ENCODE data around the gene ADAD2. TPM values are rescaled to one million over a fixed set of nuclear protein-coding genes. Genes with fewer than 3 reads are reported as not detected.
"Not testable (repeated sequence)": the region's sequence is repeated elsewhere in the genome, so short reads cannot be mapped to it uniquely, and the experiment has no call there.

The ADAD2 gene
- total RNA-seq, 4 donors from 2014 or later: 1.8 TPM; not detected in 3

GRCh38 chr16:84199097-84199496, 8.1 kb downstream of the ADAD2 start:
- no peak for TF ChIP-seq POLR2A (IDR thresholded peaks at IDR 0.05)
- TF ChIP-seq, protein P1, sequence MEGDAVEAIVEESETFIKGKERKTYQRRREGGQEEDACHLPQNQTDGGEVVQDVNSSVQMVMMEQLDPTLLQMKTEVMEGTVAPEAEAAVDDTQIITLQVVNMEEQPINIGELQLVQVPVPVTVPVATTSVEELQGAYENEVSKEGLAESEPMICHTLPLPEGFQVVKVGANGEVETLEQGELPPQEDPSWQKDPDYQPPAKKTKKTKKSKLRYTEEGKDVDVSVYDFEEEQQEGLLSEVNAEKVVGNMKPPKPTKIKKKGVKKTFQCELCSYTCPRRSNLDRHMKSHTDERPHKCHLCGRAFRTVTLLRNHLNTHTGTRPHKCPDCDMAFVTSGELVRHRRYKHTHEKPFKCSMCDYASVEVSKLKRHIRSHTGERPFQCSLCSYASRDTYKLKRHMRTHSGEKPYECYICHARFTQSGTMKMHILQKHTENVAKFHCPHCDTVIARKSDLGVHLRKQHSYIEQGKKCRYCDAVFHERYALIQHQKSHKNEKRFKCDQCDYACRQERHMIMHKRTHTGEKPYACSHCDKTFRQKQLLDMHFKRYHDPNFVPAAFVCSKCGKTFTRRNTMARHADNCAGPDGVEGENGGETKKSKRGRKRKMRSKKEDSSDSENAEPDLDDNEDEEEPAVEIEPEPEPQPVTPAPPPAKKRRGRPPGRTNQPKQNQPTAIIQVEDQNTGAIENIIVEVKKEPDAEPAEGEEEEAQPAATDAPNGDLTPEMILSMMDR (IDR thresholded peaks at IDR 0.05): no peak
- DNase-seq: no peak
- H3K27ac ChIP-seq: no peak overlapping the region
- H3K4me1 ChIP-seq: no peaks in the 10 kb centered on the region
- H3K9me3 ChIP-seq: no peaks in the 10 kb centered on the region
- H3K4me3 ChIP-seq: no peak overlapping the region
- no peaks in the 10 kb centered on the region for H3K27me3 ChIP-seq
- no peaks in the 10 kb centered on the region for H3K36me3 ChIP-seq

DNA sequence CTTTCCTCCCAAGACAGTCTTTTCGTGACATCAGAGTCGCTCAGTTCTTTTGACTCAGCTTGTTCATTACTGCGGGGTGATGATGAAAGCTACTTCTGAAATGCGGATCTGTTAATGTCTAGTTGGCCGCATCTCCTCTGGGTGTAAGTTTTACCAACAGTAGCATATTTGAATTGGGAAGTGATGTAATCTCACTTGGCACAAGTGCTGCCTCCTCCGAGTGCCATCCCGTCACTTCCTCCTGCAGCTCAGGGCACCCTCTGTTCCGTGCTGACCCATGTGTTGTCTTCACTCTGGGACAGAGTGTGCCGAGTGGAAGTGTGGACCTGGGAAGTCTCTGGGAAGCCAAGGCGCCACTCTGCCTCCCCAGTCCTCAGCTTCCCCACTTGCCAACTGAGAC, 8.9 kb downstream of the ADAD2 start:
- Histone ChIP-seq H3K4me1 (no peaks in the 10 kb centered on the region), H3K36me3 (no peaks in the 10 kb centered on the region), H3K9me3 (no peaks in the 10 kb centered on the region), H3K27ac (no peak overlapping the region), H3K27me3 (no peaks in the 10 kb centered on the region), H3K4me3 (no peak overlapping the region)
- TF ChIP-seq, protein P1 (IDR thresholded peaks at IDR 0.05): no peak
- TF ChIP-seq POLR2A (IDR thresholded peaks at IDR 0.05): no peak
- no peak for DNase-seq

GRCh38 chr16:84204551-84204950, 13.6 kb downstream of the ADAD2 start:
- not testable (repeated sequence) for H3K27ac ChIP-seq, H3K36me3 ChIP-seq, H3K9me3 ChIP-seq, H3K4me3 ChIP-seq, DNase-seq, H3K27me3 ChIP-seq, H3K4me1 ChIP-seq

DNA sequence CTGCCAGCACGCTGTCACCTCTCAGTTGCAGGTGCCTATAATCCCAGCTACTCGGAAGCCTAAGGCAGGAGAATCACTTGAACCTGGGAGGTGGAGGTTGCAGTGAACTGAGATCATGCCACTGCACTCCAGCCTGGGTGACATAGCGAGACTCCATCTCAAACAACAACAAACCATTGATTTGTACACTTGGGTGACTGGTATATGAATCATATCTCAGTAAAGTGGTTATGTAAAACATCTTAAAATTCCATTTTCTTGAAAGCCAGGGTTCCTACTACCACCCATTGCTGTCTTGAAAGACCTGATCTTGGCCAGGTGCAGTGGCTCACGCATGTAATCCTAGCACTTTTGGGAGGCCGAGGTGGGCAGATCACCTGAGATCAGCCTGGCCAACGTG, 14.2 kb downstream of the ADAD2 start:
- not testable (repeated sequence) for H3K36me3 ChIP-seq, DNase-seq, H3K9me3 ChIP-seq, H3K4me1 ChIP-seq, H3K27me3 ChIP-seq, H3K4me3 ChIP-seq, H3K27ac ChIP-seq

DNA sequence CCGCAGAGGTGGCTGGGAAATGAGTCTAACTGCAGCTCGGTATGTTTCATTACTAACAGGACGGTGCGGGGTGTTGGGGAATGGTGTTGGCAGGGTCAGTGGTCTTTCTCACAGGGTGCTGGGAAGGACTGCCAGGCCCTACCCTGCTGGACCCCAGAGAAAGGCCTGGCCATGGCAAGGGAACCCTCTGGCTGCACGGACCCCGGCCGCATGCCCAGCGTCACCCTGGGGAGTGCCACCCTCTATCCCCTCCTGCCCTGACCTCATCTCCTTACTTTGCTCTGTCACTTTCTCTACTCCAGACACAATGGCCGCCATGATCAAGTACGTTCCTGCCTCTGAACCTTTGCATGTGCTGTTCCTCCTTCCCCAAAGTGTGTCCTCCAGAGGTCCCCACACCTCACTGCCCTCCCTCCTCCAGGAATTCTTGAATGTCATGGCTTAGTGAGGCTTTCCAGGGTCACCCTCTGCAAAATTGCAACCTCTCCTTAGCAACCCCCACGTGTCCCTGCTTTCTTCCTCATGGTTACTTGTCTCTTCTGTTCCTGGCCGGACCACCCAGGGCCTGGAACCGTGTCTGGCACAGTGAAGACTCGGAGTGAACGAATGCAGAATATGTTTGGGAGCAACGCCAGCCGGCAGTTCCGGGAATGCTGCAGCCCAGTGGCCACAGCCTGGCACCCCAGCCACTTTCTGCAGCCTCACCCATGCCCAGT, 15.2 kb downstream of the ADAD2 start:
- TF ChIP-seq, protein P1 (IDR thresholded peaks at IDR 0.05): no peak
- Histone ChIP-seq H3K27me3 (no peaks in the 10 kb centered on the region), H3K36me3 (no peaks in the 10 kb centered on the region), H3K9me3 (no peaks in the 10 kb centered on the region), H3K4me1 (no peaks in the 10 kb centered on the region), H3K27ac (no peak overlapping the region), H3K4me3 (no peak overlapping the region)
- no peak for DNase-seq

DNA sequence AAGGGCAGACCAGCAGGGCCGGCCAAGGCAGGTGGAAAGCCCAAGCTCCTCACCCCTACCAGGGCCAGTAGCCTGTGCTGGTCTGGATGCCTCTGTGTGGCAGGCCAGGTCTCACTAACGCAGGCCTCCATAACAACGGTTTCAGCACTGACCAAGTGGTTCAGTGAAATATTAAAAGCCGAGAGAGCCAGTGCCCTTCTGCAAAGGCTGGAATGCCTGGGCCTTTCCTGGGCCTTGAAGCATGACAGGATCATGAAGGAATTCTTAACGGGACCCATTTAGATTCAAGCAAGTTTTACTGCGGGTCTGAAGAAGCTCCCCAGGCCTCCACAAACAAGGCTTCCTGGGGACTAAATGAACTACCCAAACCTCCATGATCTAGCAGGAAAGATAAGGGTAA, 16.3 kb downstream of the ADAD2 start:
- H3K27me3 ChIP-seq: no peaks in the 10 kb centered on the region
- H3K27ac ChIP-seq: no peak overlapping the region
- DNase-seq: no peak
- no peaks in the 10 kb centered on the region for H3K36me3 ChIP-seq
- H3K4me3 ChIP-seq: no peak overlapping the region
- H3K4me1 ChIP-seq: no peaks in the 10 kb centered on the region
- TF ChIP-seq, protein P1 (IDR thresholded peaks at IDR 0.05): no peak
- no peak for TF ChIP-seq POLR2A (IDR thresholded peaks at IDR 0.05)
- no peaks in the 10 kb centered on the region for H3K9me3 ChIP-seq

- Histone ChIP-seq H3K9me3 (no peaks in the 10 kb centered on the region), H3K27me3 (no peaks in the 10 kb centered on the region), H3K4me1 (no peaks in the 10 kb centered on the region), H3K27ac (no peak overlapping the region), H3K36me3 (no peaks in the 10 kb centered on the region), H3K4me3 (no peak overlapping the region)
- TF ChIP-seq, protein P1 (IDR thresholded peaks at IDR 0.05): no peak
- TF ChIP-seq POLR2A (IDR thresholded peaks at IDR 0.05): no peak
- no peak for DNase-seq
These were observed 16.9 kb downstream of the ADAD2 start for GRCh38 chr16:84207879-84208278.
